Suprapubic skin (tissue), 4 donors: ENCODE data around the gene CX3CR1.

Experiments used
- EP300 ChIP-seq: sonication (generic); formaldehyde crosslinking; IDR thresholded peaks from one replicate; pipeline ENCODE4 v1.6.1; 2017; ENCODE audit warnings: antibody characterized with exemption
- POLR2A ChIP-seq, 2 donors: fragments of 450-650 bp; IDR thresholded peaks; one replicate each; pipeline ENCODE4 v1.6.1; 2017; ENCODE audit warnings: antibody characterized with exemption in 2 of 2, mild to moderate bottlenecking in 2 of 2, moderate library complexity in 2 of 2
- POLR2AphosphoS5 ChIP-seq, 3 donors: sonication (generic); formaldehyde crosslinking; IDR thresholded peaks; one replicate each; pipeline ENCODE4 v1.6.1; 2017; ENCODE audit warnings: antibody characterized with exemption in 3 of 3
- TF ChIP-seq, protein P1 (sequence below), 2 donors: fragments of 200-600 bp in 1 of 2; fragments of 450-650 bp in 1 of 2; sonication (generic) in 1 of 2; IDR thresholded peaks; one replicate each; pipeline ENCODE4 v1.5.1; 2016 to 2019; ENCODE audit warnings: antibody characterized with exemption in 2 of 2, mild to moderate bottlenecking in 1 of 2, moderate library complexity in 1 of 2

DNA sequence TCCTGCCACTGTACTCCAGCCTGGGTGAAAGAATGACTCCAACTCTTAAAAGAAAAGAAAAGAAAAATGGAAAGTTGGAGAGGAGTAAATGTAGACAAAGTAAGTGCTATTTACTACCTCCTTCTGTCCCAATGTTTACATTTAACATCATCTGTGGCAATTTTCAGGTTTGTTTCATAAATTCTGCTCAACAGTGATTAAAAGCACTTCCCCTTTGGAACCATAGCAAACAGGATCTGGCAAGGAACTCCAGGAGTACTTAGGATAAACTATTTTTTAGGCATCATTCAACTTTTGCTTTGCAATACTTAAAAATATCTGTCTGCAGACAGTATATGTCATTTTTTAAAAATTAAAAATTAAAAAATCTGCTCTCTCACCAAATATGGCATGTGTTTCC, 5.5 kb upstream of the CX3CR1 start:
- TF ChIP-seq, protein P1, sequence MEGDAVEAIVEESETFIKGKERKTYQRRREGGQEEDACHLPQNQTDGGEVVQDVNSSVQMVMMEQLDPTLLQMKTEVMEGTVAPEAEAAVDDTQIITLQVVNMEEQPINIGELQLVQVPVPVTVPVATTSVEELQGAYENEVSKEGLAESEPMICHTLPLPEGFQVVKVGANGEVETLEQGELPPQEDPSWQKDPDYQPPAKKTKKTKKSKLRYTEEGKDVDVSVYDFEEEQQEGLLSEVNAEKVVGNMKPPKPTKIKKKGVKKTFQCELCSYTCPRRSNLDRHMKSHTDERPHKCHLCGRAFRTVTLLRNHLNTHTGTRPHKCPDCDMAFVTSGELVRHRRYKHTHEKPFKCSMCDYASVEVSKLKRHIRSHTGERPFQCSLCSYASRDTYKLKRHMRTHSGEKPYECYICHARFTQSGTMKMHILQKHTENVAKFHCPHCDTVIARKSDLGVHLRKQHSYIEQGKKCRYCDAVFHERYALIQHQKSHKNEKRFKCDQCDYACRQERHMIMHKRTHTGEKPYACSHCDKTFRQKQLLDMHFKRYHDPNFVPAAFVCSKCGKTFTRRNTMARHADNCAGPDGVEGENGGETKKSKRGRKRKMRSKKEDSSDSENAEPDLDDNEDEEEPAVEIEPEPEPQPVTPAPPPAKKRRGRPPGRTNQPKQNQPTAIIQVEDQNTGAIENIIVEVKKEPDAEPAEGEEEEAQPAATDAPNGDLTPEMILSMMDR (IDR thresholded peaks at IDR 0.05): no peak
- TF ChIP-seq POLR2AphosphoS5 (IDR thresholded peaks at IDR 0.05) (no peak), POLR2A (IDR thresholded peaks at IDR 0.05) (no peak), EP300 (no peak)
